K562 (cell line): Measurements from ENCODE around the gene HES6. TPM values are rescaled to one million over a fixed set of nuclear protein-coding genes. Genes with fewer than 3 reads are reported as not detected.

ENCODE experiments used
- ATAC-seq: fragments of 200-7000 bp; cut with Tn5 transposase; 3 replicates; pipeline ENCODE4 v1.9.1; 2020; ENCODE audit warnings: moderate library complexity
- BruUV-seq: library from RNA; stranded (reverse); fragments of 400-500 nt; replicated peaks from 2 replicates; lab custom pipeline; 2021; lab: Mats Ljungman, UMichigan
- CTCF ChIA-PET: fragments of 300-600 bp; formaldehyde crosslinking; extraction: SDS; loops from one replicate; lab custom pipeline; 2021; ENCODE audit warnings: low intra/inter-chr PET ratio; lab: Yijun Ruan, JAX
- POLR2A ChIA-PET: fragments of 300-600, 350-650 bp; sonication (Branson Sonifier 250); formaldehyde crosslinking; extraction: SDS; loops from one replicate; lab custom pipeline; 2021; ENCODE audit warnings: antibody characterized with exemption, inconsistent platforms; lab: Yijun Ruan, JAX
- DNase-seq, 4 experiments: peaks; one replicate each; pipeline versions ENCODE4 v3.0.0 to v3.0.0-alpha.2; 2011 to 2018; ENCODE audit warnings: low spot score in 3 of 4, mixed read lengths in 3 of 4; ENCODE audit errors: extremely low read depth in 1 of 4
- FAIRE-seq: peaks from 2 replicates; lab custom pipeline; 2011; peaks lifted over from hg19 to GRCh38; lab: Jason Lieb, UNC
- H2AFZ ChIP-seq: 2 replicates; pipeline ENCODE4 v1.6.0; 2011; ENCODE audit warnings: low read depth, low read length, control low read depth, inconsistent platforms
- H3K27ac ChIP-seq: fragments of 200-600 bp; 3 replicates; pipeline ENCODE4 v1.8.0; 2011; ENCODE audit warnings: low read depth, mild to moderate bottlenecking, control low read depth, inconsistent platforms, low read length, moderate library complexity, mixed read lengths; ENCODE audit errors: extremely low read depth
- H3K27me3 ChIP-seq, 2 experiments: fragments of 300-600 bp in 1 of 2; 2 replicates in 1 of 2; 3 replicates in 1 of 2; pipeline versions ENCODE4 v1.6.0 to v1.8.0; 2011; ENCODE audit warnings: inconsistent platforms in 2 of 2, low read length in 2 of 2, mild to moderate bottlenecking in 1 of 2, mixed read lengths in 1 of 2, moderate library complexity in 1 of 2; ENCODE audit not compliant: control insufficient read depth in 2 of 2, insufficient read depth in 2 of 2
- H3K36me3 ChIP-seq: fragments of 300-600 bp; 3 replicates; pipeline ENCODE4 v1.8.0; 2011; ENCODE audit warnings: mild to moderate bottlenecking, low read length, inconsistent platforms; ENCODE audit not compliant: control insufficient read depth, insufficient read depth
- H3K4me1 ChIP-seq, 2 experiments: fragments of 200-600 bp in 1 of 2; replicated peaks in 1 of 2; 2 replicates in 1 of 2; 3 replicates in 1 of 2; pipeline versions ENCODE4 v1.5.1 to v1.8.0; 2011; ENCODE audit warnings: inconsistent platforms in 2 of 2, low read length in 2 of 2, mild to moderate bottlenecking in 1 of 2, mixed read lengths in 1 of 2, moderate library complexity in 1 of 2; ENCODE audit not compliant: control insufficient read depth in 2 of 2, insufficient read depth in 2 of 2
- H3K4me2 ChIP-seq: 2 replicates; pipeline ENCODE4 v1.6.1; 2011; ENCODE audit warnings: low read length, control low read depth, inconsistent platforms, mixed read lengths; ENCODE audit not compliant: insufficient read depth
- H3K4me3 ChIP-seq: fragments of 200-600 bp; sonication (generic), shearing (Covaris generic); 2 replicates; pipeline ENCODE4 v1.5.1; 2016; ENCODE audit warnings: control low read depth, inconsistent platforms
- H3K79me2 ChIP-seq: fragments of 200-600 bp; 3 replicates; pipeline ENCODE4 v1.8.0; 2011; ENCODE audit warnings: low read length, inconsistent platforms; ENCODE audit not compliant: control insufficient read depth, insufficient read depth
- H3K9ac ChIP-seq, 2 experiments: 2 replicates each; pipeline versions ENCODE4 v1.6.0 to v1.6.1; 2011; ENCODE audit warnings: low read depth in 2 of 2, low read length in 2 of 2, control low read depth in 1 of 2, inconsistent platforms in 1 of 2, mild to moderate bottlenecking in 1 of 2, mixed read lengths in 1 of 2; ENCODE audit not compliant: insufficient read depth in 1 of 2
- H3K9me1 ChIP-seq: one replicate; pipeline ENCODE4 v1.6.0; 2011; ENCODE audit warnings: inconsistent platforms, mild to moderate bottlenecking, low read length, moderate library complexity; ENCODE audit not compliant: control insufficient read depth, insufficient read depth
- H3K9me3 ChIP-seq: replicated peaks from 2 replicates; pipeline ENCODE4 v1.5.1; 2011; ENCODE audit warnings: low read depth, low read length, inconsistent platforms; ENCODE audit not compliant: control insufficient read depth, insufficient read depth
- H4K20me1 ChIP-seq: replicated peaks from 2 replicates; pipeline ENCODE4 v1.6.1; 2011; ENCODE audit warnings: low read length, inconsistent platforms, mixed read lengths; ENCODE audit not compliant: control insufficient read depth, insufficient read depth
- ESRRA ChIP-seq: fragments of 450-650 bp; IDR thresholded peaks from 2 replicates; pipeline ENCODE4 v1.6.1; 2014; ENCODE audit warnings: low read depth, mild to moderate bottlenecking, moderate library complexity, borderline replicate concordance
- MBD2 ChIP-seq: sonication (generic); IDR thresholded peaks from 2 replicates; pipeline ENCODE4 v1.6.1; 2016; ENCODE audit warnings: low read depth, borderline replicate concordance
- SP1 ChIP-seq: sonication (generic); formaldehyde crosslinking; IDR thresholded peaks from 2 replicates; pipeline ENCODE4 v1.8.1; 2022; ENCODE audit warnings: mild to moderate bottlenecking, missing genetic modification reagents
- WGBS: fragments of 100-300 bp; shearing (Covaris generic); methylation state at CpG from one replicate; pipeline ENCODE4 v1.1.6; 2016; ENCODE audit warnings: low coverage, mixed read lengths; ENCODE audit not compliant: insufficient coverage; ENCODE audit errors: missing lambda C conversion rate; 5-methylcytosine and 5-hydroxymethylcytosine counted together
- in situ Hi-C: fragments of 300-500 bp; cut with MboI; formaldehyde crosslinking; loops from 4 replicates; pipeline ENCODE4 v1.15.0; 2018; ENCODE audit warnings: inconsistent platforms, mixed read lengths
- intact Hi-C: fragments of 100-400 bp; cut with micrococcal nuclease; formaldehyde crosslinking; loops from 2 replicates; pipeline ENCODE4 v1.14.2; 2022
- polyA plus RNA-seq, 8 experiments: library from polyadenylated mRNA; depleted of rRNA in 4 of 8; stranded (reverse) in 5 of 8; unstranded in 3 of 8; fragments of >200 nt; fragmentation: Nextera tagmentation in 2 of 8; fragmentation: Illumina TruSeq in 1 of 8; extraction: Ambion mirVana in 2 of 8; extraction: Trizol in 1 of 8; gene quantifications; 2 replicates each; pipeline versions ENCODE4 v1.2.1 to v1.2.3, GENCODE V29; 2011 to 2014; ENCODE audit warnings: inconsistent platforms in 1 of 8, missing spikeins in 1 of 8
- total RNA-seq, 7 experiments: library from RNA; depleted of rRNA in 6 of 7; stranded (reverse); fragments of >200 nt in 6 of 7; fragmentation: Illumina TruSeq in 2 of 7; extraction: Trizol in 2 of 7; gene quantifications; 2 replicates each; pipeline versions ENCODE4 v1.2.1 to v1.2.3, GENCODE V29; 2011 to 2021; ENCODE audit warnings: low replicate concordance in 1 of 7
- TF ChIP-seq, protein P1 (sequence below): fragments of 450-650 bp; IDR thresholded peaks from 2 replicates; pipeline ENCODE4 v1.7.0; 2016; ENCODE audit warnings: borderline replicate concordance
- TF ChIP-seq, protein P2 (sequence below): fragments of 450-650 bp; formaldehyde crosslinking; IDR thresholded peaks from 2 replicates; pipeline ENCODE4 v1.4.0; 2022; ENCODE audit warnings: missing genetic modification characterization

HES6 gene
- total and polyA plus RNA-seq, 9 of the 15 experiments (the other 6 are each of a cell fraction or from before 2014, with no cell fraction given) = 6.2 to 133 (median 29.2) TPM

DNA sequence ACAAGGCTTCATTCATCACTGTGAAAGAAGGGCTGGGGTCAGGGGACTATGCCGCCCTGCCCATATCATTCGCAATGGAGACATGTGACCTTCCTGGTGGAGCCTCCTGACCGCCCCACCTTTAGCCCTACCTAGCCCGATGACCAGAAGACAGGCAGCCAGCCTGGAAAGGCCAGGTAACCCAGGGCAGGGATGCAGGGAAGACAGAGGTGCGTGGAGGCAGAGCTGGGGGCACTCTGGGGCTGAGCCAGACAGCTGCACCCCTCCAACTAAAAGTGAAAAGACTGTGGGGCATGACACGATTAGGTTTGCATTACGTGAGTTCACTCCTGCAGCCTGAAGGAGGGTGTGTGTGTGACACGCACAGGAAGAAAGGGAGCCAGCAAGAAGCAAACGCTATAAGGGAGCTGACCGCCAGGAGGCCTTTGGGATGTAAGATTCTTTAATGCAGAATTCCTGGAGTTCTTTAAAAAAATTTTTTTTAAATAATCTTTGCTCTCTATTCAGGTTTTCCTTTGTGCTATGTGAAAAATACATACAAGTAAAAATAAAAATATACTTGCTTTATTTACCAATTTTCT, 3.7 kb upstream of the HES6 start:
- Histone ChIP-seq H4K20me1 (no peaks in the 10 kb centered on the region), H3K79me2 (peaks cover 12% of the 10 kb centered on the region), H3K36me3 (peaks cover 19% of the 10 kb centered on the region; the same call in 1 of the 3 replicates), H3K4me1 (peaks cover 4 to 27% of the 10 kb centered on the region in 2 experiments; a peak in 4 of 5 replicates), H3K9me3 (no peaks in the 10 kb centered on the region), H2AFZ (no peak overlapping the region), H3K27me3 (no peaks in the 10 kb centered on the region), H3K27ac (no peak overlapping the region), H3K9ac (no peak overlapping the region), H3K4me2 (no peak overlapping the region), H3K9me1 (no peaks in the 10 kb centered on the region), H3K4me3 (no peak overlapping the region)
- no peak for TF ChIP-seq ESRRA
- no peak for TF ChIP-seq SP1 (CRISPR knock-in tag)
- TF ChIP-seq, protein P1, sequence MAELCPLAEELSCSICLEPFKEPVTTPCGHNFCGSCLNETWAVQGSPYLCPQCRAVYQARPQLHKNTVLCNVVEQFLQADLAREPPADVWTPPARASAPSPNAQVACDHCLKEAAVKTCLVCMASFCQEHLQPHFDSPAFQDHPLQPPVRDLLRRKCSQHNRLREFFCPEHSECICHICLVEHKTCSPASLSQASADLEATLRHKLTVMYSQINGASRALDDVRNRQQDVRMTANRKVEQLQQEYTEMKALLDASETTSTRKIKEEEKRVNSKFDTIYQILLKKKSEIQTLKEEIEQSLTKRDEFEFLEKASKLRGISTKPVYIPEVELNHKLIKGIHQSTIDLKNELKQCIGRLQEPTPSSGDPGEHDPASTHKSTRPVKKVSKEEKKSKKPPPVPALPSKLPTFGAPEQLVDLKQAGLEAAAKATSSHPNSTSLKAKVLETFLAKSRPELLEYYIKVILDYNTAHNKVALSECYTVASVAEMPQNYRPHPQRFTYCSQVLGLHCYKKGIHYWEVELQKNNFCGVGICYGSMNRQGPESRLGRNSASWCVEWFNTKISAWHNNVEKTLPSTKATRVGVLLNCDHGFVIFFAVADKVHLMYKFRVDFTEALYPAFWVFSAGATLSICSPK = no peak
- TF ChIP-seq MBD2 = no peak
- TF ChIP-seq, protein P2, sequence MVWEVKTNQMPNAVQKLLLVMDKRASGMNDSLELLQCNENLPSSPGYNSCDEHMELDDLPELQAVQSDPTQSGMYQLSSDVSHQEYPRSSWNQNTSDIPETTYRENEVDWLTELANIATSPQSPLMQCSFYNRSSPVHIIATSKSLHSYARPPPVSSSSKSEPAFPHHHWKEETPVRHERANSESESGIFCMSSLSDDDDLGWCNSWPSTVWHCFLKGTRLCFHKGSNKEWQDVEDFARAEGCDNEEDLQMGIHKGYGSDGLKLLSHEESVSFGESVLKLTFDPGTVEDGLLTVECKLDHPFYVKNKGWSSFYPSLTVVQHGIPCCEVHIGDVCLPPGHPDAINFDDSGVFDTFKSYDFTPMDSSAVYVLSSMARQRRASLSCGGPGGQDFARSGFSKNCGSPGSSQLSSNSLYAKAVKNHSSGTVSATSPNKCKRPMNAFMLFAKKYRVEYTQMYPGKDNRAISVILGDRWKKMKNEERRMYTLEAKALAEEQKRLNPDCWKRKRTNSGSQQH (CRISPR knock-in tag) = no peak
- FAIRE-seq (no peak), DNase-seq (no peak), ATAC-seq (no peak)
- 90% methylated on average over 4 of the region's 10 CpGs for WGBS
- no TSS peak for BruUV-seq
- intact Hi-C loops (no loop called here), in situ Hi-C loops (no loop called here)
- ChIA-PET POLR2A (interaction anchor here (0.6 kb wide), 2 partner anchors 498 to 1905 kb away, joined by 3 to 4 read pairs; no protein-coding TSS in a partner anchor), CTCF (no interaction called here)
